ENCODE data around the gene STK33. TPM values are rescaled to one million over a fixed set of nuclear protein-coding genes. Genes with fewer than 3 reads are reported as not detected.
A peak's percentile ranks its signal among the peaks of the same experiment; 100 is the strongest.

Gene STK33
- total RNA-seq, 4 donors from 2014 or later = 0.48 to 2.9 (median 0.56) TPM; not detected in 1

- Histone ChIP-seq H3K27me3 (no peaks in the 10 kb centered on the region), H3K36me3 (no peaks in the 10 kb centered on the region), H3K9me3 (peaks cover 0 to 6% (median 0%) of the 10 kb centered on the region in 3 donors), H3K27ac (no peak overlapping the region), H3K4me3 (no peak overlapping the region), H3K4me1 (no peaks in the 10 kb centered on the region)
- DNase-seq = no peak
- TF ChIP-seq CTCF (IDR thresholded peaks at IDR 0.05) (no peak), POLR2A (IDR thresholded peaks at IDR 0.05) (no peak)
- intact Hi-C loops (cut with DNase I) = no loop called here
- 95 to 96% methylated on average over 1 of the region's 1 CpG for WGBS, 2 donors
Measured at GRCh38 chr11:8574798-8575197, 19.2 kb downstream of the STK33 start.

GRCh38 chr11:8573777-8574176, 20.3 kb downstream of the STK33 start:
- TF ChIP-seq CTCF (IDR thresholded peaks at IDR 0.05) = no peak
- no peak for TF ChIP-seq POLR2A (IDR thresholded peaks at IDR 0.05)
- Histone ChIP-seq H3K4me3 (no peak overlapping the region), H3K9me3 (peaks cover 0 to 6% (median 0%) of the 10 kb centered on the region in 3 donors), H3K27me3 (no peaks in the 10 kb centered on the region), H3K4me1 (no peaks in the 10 kb centered on the region), H3K36me3 (no peaks in the 10 kb centered on the region), H3K27ac (no peak overlapping the region)
- intact Hi-C loops (cut with DNase I) = no loop called here
- DNase-seq = no peak
- 53 to 88% methylated on average over 1 of the region's 1 CpG for WGBS, 2 donors

- intact Hi-C loops (cut with DNase I) = loop anchor here (10.0 kb wide), 1 partner anchor 343 kb away; no protein-coding TSS in a partner anchor
- 32 to 44% methylated on average over 2 of the region's 2 CpGs for WGBS, 2 donors
Measured at GRCh38 chr11:8567602-8568198, 26.3 kb downstream of the STK33 start.

GRCh38 chr11:8566613-8567210, 27.3 kb downstream of the STK33 start:
- H3K27me3 ChIP-seq = no peaks in the 10 kb centered on the region
- no peak overlapping the region for H3K27ac ChIP-seq
- peak; percentile 42 to 82 (median 71) for TF ChIP-seq CTCF (IDR thresholded peaks at IDR 0.05)
- TF ChIP-seq POLR2A (IDR thresholded peaks at IDR 0.05) = no peak
- H3K4me1 ChIP-seq = peaks cover 0 to 11% (median 0%) of the 10 kb centered on the region in 3 donors
- intact Hi-C loops (cut with DNase I) = loop anchor here (10.0 kb wide), 1 partner anchor 342 kb away; no protein-coding TSS in a partner anchor
- H3K9me3 ChIP-seq = peaks cover 0 to 1% (median 0%) of the 10 kb centered on the region in 3 donors
- DNase-seq = no peak
- H3K4me3 ChIP-seq = no peak overlapping the region
- no peaks in the 10 kb centered on the region for H3K36me3 ChIP-seq
- 21 to 28% methylated on average over 5 of the region's 5 CpGs for WGBS, 2 donors

More at GRCh38 chr11:8567602-8568198, 26.3 kb downstream of the STK33 start:
- TF ChIP-seq CTCF (IDR thresholded peaks at IDR 0.05) = no peak
- TF ChIP-seq POLR2A (IDR thresholded peaks at IDR 0.05) = no peak
- Histone ChIP-seq H3K27me3 (no peaks in the 10 kb centered on the region), H3K36me3 (no peaks in the 10 kb centered on the region), H3K4me3 (no peak overlapping the region), H3K4me1 (peaks cover 0 to 11% (median 0%) of the 10 kb centered on the region in 3 donors), H3K27ac (no peak overlapping the region), H3K9me3 (no peaks in the 10 kb centered on the region)
- DNase-seq = no peak

- Histone ChIP-seq H3K27ac (no peak overlapping the region), H3K9me3 (peaks cover 0 to 5% (median 4%) of the 10 kb centered on the region in 3 donors), H3K4me1 (peaks cover 0 to 11% (median 0%) of the 10 kb centered on the region in 3 donors), H3K4me3 (no peak overlapping the region), H3K36me3 (no peaks in the 10 kb centered on the region), H3K27me3 (no peaks in the 10 kb centered on the region)
- TF ChIP-seq POLR2A (IDR thresholded peaks at IDR 0.05) (no peak), CTCF (IDR thresholded peaks at IDR 0.05) (no peak)
- no peak for DNase-seq
- intact Hi-C loops (cut with DNase I) = loop anchor here (10.0 kb wide), 1 partner anchor 340 kb away; no protein-coding TSS in a partner anchor
- 69 to 88% methylated on average over 2 of the region's 2 CpGs for WGBS, 2 donors
Measured at GRCh38 chr11:8564526-8564925, 29.5 kb downstream of the STK33 start.

All from esophagus squamous epithelium (tissue), 5 donors.